Measurements from ENCODE around the gene HERPUD1.

The HERPUD1 gene

GRCh38 chr16:56946767-56947603 is 15.0 kb downstream of the HERPUD1 start:
- Histone ChIP-seq H3K36me3 (ENCODE audit: control insufficient read depth, insufficient read depth, low read length) (peaks cover 17% of the 10 kb centered on the region), H3K27me3 (replicated peaks; ENCODE audit: control insufficient read depth, insufficient read depth, low read length) (no peaks in the 10 kb centered on the region), H3K4me3 (replicated peaks; ENCODE audit: low read depth, low read length) (no peak overlapping the region)
- DNase-seq (ENCODE audit: extremely low read depth, insufficient read length), result no peak
- no peak for TF ChIP-seq CTCF (IDR thresholded peaks at IDR 0.05; ENCODE audit: insufficient read depth, low read length, poor library complexity, severe bottlenecking)

- DNase-seq (ENCODE audit: extremely low read depth, insufficient read length), result no peak
- H3K4me3 ChIP-seq (replicated peaks; ENCODE audit: low read depth, low read length), result no peak overlapping the region
- H3K36me3 ChIP-seq (ENCODE audit: control insufficient read depth, insufficient read depth, low read length), result peaks cover 14% of the 10 kb centered on the region
- TF ChIP-seq CTCF (IDR thresholded peaks at IDR 0.05; ENCODE audit: insufficient read depth, low read length, poor library complexity, severe bottlenecking), result no peak
- no peaks in the 10 kb centered on the region for H3K27me3 ChIP-seq (replicated peaks; ENCODE audit: control insufficient read depth, insufficient read depth, low read length)
Observed at GRCh38 chr16:56947604-56947995, 15.7 kb downstream of the HERPUD1 start.

GRCh38 chr16:56948234-56948633 is 16.3 kb downstream of the HERPUD1 start:
- peaks cover 9% of the 10 kb centered on the region for H3K36me3 ChIP-seq (ENCODE audit: control insufficient read depth, insufficient read depth, low read length)
- no peak for DNase-seq (ENCODE audit: extremely low read depth, insufficient read length)
- no peak for TF ChIP-seq CTCF (IDR thresholded peaks at IDR 0.05; ENCODE audit: insufficient read depth, low read length, poor library complexity, severe bottlenecking)
- no peak overlapping the region for H3K4me3 ChIP-seq (replicated peaks; ENCODE audit: low read depth, low read length)
- no peaks in the 10 kb centered on the region for H3K27me3 ChIP-seq (replicated peaks; ENCODE audit: control insufficient read depth, insufficient read depth, low read length)

- peaks cover 2% of the 10 kb centered on the region; the same call in 1 of the 2 replicates for H3K36me3 ChIP-seq (ENCODE audit: control insufficient read depth, insufficient read depth, low read length)
- no peak for TF ChIP-seq CTCF (IDR thresholded peaks at IDR 0.05; ENCODE audit: insufficient read depth, low read length, poor library complexity, severe bottlenecking)
- H3K27me3 ChIP-seq (replicated peaks; ENCODE audit: control insufficient read depth, insufficient read depth, low read length), result no peaks in the 10 kb centered on the region
- H3K4me3 ChIP-seq (replicated peaks; ENCODE audit: low read depth, low read length), result no peak overlapping the region
- no peak for DNase-seq (ENCODE audit: extremely low read depth, insufficient read length)
Observed at GRCh38 chr16:56950051-56950450, 18.1 kb downstream of the HERPUD1 start.

- DNase-seq (ENCODE audit: extremely low read depth, insufficient read length), result no peak
- TF ChIP-seq CTCF (IDR thresholded peaks at IDR 0.05; ENCODE audit: insufficient read depth, low read length, poor library complexity, severe bottlenecking), result no peak
- 0 out of 2 replicates have a peak, but pooled peaks cover 1% of the 10 kb centered on the region for H3K36me3 ChIP-seq (ENCODE audit: control insufficient read depth, insufficient read depth, low read length)
- H3K4me3 ChIP-seq (replicated peaks; ENCODE audit: low read depth, low read length), result no peak overlapping the region
- no peaks in the 10 kb centered on the region for H3K27me3 ChIP-seq (replicated peaks; ENCODE audit: control insufficient read depth, insufficient read depth, low read length)
Observed at GRCh38 chr16:56950455-56950854, 18.5 kb downstream of the HERPUD1 start.
